ENCODE data around the gene STK25.

STK25 gene

GRCh38 chr2:241490825-241491506, 17.4 kb downstream of the STK25 start:
- no peak for DNase-seq (ENCODE audit: low read depth)
- no peak overlapping the region for H3K4me3 ChIP-seq (ENCODE audit: low read depth, low read length)
- TF ChIP-seq, protein P1, sequence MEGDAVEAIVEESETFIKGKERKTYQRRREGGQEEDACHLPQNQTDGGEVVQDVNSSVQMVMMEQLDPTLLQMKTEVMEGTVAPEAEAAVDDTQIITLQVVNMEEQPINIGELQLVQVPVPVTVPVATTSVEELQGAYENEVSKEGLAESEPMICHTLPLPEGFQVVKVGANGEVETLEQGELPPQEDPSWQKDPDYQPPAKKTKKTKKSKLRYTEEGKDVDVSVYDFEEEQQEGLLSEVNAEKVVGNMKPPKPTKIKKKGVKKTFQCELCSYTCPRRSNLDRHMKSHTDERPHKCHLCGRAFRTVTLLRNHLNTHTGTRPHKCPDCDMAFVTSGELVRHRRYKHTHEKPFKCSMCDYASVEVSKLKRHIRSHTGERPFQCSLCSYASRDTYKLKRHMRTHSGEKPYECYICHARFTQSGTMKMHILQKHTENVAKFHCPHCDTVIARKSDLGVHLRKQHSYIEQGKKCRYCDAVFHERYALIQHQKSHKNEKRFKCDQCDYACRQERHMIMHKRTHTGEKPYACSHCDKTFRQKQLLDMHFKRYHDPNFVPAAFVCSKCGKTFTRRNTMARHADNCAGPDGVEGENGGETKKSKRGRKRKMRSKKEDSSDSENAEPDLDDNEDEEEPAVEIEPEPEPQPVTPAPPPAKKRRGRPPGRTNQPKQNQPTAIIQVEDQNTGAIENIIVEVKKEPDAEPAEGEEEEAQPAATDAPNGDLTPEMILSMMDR (IDR thresholded peaks at IDR 0.05; ENCODE audit: low read depth, low read length, missing control alignments), result no peak

DNA sequence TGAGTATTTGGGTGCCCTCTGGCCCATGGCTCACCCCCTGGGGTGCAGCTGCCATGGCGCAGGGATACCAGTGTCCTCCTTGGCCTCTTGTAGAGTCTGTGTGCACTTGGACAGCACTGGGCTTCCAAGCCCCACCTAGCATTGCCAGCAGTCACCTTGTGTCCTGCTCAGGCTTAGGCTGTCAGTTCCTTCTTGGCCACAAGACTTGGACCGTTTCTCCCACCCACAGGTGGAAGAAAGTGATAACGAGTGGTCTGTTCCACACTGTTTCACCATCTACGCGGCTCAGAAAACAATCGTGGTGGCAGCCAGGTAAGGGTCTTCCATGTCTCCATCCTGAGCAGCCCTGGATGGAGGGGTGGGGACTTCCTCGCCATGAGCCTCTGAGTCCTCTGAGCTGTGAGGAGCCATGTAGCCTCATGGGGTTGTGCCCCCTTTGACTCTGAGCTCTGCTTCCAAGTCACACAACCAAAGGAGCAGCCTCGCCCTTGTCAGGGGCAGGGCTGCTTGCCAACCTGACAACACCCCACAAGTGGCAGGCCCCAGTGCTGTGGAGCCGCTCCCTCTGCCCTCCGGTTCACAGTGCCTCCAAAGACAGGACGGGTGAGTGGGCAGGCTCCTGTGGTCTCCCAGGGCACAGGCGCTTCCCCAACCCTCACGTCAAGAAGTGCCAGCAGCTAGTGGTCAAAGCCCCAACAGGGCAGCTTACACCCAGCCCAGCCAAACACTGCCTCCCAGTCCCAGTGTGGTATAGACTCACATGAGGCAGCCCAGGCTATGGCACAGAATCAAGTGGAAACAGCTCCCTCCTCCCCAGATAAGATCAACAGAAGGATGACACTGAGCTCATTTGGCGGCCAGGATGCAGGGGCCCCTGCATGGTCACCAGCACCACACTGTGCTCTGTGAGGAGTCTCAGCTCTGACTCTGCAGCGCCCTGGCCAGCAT, 18.4 kb downstream of the STK25 start:
- DNase-seq (ENCODE audit: low read depth), result no peak
- TF ChIP-seq, protein P1 (IDR thresholded peaks at IDR 0.05; ENCODE audit: low read depth, low read length, missing control alignments), result no peak
- no peak overlapping the region for H3K4me3 ChIP-seq (ENCODE audit: low read depth, low read length)

DNA sequence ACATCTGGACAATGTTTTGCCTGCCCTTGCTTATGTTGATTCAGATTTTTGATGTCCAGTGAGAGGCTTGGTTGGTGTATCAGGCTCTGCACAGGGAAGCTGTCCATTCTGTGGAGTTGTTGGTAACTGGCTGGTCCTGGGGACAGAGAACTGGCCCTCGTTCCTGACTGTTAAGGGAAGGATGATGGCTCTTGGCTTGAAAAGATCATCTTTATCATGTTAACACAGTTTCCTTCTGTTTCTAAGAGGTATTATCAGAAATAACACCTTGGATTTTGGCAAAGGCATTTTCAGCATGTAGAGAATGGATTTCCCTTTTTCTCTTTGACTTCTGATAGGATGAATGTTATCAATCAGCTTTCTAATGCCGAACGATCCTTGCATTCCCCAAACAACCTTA, 19.3 kb downstream of the STK25 start:
- no peak overlapping the region for H3K4me3 ChIP-seq (ENCODE audit: low read depth, low read length)
- TF ChIP-seq, protein P1 (IDR thresholded peaks at IDR 0.05; ENCODE audit: low read depth, low read length, missing control alignments), result no peak
- no peak for DNase-seq (ENCODE audit: low read depth)

- TF ChIP-seq, protein P1 (IDR thresholded peaks at IDR 0.05; ENCODE audit: low read depth, low read length, missing control alignments), result no peak
Observed at GRCh38 chr2:241485172-241485911, 23.0 kb downstream of the STK25 start.

DNA sequence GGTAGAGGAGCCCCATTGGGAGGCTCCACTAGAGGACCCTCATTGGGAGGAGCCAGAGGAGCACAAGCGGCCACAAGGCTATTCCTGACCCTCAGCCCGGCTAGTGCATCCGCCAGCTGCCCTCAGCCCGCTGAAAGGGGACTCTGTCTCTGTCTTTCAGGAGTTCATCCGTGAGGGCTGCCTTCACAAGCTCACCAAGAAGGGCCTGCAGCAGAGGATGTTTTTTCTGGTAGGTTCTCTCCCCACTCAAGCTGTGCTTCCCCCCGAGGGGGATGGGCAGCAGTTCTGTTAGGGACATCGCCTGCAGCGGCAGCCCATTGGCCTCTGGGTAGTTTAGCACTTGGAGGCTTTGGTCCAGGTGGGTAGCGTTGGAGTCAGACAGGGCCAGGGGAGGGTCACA, 25.1 kb downstream of the STK25 start:
- DNase-seq (ENCODE audit: low read depth), result no peak
- H3K4me3 ChIP-seq (ENCODE audit: low read depth, low read length), result no peak overlapping the region
- TF ChIP-seq, protein P1 (IDR thresholded peaks at IDR 0.05; ENCODE audit: low read depth, low read length, missing control alignments), result no peak

More at GRCh38 chr2:241485172-241485911, 23.0 kb downstream of the STK25 start:
- H3K4me3 ChIP-seq (ENCODE audit: low read depth, low read length), result no peak overlapping the region
- no peak for DNase-seq (ENCODE audit: low read depth)

DNA sequence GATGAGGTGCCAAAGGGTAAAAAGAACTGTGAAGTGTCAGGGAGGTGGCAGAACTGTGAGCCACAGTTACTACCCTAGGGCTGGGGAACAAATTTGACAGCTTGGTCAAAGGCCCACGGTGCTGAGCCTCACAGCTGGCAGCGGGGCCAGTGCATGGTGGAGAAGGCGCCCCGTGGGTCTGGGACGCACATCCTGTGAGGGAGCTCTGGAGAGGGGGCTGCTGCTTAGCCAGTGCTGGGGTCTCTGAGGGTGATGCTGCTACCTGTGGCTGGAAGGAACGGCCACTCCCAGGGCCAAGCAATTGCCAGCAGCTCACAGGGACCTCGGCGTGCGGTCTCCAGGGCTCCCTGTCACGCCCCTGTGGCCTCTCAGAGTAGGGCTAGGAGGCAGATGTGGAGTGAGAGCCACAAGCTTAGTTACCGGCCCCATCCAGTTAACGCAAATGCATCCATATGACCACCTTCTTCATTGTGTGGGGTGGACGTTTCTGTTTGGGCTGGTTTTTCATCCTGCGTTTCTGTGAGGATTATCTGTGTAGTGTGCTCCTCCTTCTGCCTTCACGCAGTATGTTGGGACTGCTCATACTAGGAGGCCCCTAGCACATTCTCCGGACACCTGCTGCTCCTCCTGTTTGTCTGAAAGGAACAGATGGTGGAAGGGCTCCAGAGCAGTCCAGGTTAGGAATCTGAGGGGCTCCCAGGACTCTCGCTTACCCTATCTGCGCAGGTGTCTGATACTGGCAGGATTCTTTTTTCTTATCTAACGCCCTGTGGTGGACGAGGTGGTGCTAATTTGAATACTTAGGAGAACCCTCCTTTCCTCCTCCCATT, 26.0 kb downstream of the STK25 start:
- no peak for DNase-seq (ENCODE audit: low read depth)
- TF ChIP-seq, protein P1 (IDR thresholded peaks at IDR 0.05; ENCODE audit: low read depth, low read length, missing control alignments), result no peak
- H3K4me3 ChIP-seq (ENCODE audit: low read depth, low read length), result no peak overlapping the region
